Stimulated activated CD8-positive, alpha-beta memory T cell treated with anti-CD3 and anti-CD28 coated beads, Interleukin-12 subunit alpha, Interleukin-12 subunit beta, amount 100 ng/mL, for 24 hours (primary cell): ENCODE results near the gene USP24.

Experiments used
- DNase-seq: peaks from one replicate; pipeline ENCODE4 v3.0.0-alpha.2; 2020; ENCODE audit errors: extremely low read depth

Gene USP24, protein sequence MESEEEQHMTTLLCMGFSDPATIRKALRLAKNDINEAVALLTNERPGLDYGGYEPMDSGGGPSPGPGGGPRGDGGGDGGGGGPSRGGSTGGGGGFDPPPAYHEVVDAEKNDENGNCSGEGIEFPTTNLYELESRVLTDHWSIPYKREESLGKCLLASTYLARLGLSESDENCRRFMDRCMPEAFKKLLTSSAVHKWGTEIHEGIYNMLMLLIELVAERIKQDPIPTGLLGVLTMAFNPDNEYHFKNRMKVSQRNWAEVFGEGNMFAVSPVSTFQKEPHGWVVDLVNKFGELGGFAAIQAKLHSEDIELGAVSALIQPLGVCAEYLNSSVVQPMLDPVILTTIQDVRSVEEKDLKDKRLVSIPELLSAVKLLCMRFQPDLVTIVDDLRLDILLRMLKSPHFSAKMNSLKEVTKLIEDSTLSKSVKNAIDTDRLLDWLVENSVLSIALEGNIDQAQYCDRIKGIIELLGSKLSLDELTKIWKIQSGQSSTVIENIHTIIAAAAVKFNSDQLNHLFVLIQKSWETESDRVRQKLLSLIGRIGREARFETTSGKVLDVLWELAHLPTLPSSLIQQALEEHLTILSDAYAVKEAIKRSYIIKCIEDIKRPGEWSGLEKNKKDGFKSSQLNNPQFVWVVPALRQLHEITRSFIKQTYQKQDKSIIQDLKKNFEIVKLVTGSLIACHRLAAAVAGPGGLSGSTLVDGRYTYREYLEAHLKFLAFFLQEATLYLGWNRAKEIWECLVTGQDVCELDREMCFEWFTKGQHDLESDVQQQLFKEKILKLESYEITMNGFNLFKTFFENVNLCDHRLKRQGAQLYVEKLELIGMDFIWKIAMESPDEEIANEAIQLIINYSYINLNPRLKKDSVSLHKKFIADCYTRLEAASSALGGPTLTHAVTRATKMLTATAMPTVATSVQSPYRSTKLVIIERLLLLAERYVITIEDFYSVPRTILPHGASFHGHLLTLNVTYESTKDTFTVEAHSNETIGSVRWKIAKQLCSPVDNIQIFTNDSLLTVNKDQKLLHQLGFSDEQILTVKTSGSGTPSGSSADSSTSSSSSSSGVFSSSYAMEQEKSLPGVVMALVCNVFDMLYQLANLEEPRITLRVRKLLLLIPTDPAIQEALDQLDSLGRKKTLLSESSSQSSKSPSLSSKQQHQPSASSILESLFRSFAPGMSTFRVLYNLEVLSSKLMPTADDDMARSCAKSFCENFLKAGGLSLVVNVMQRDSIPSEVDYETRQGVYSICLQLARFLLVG (N-terminal part only)

DNA sequence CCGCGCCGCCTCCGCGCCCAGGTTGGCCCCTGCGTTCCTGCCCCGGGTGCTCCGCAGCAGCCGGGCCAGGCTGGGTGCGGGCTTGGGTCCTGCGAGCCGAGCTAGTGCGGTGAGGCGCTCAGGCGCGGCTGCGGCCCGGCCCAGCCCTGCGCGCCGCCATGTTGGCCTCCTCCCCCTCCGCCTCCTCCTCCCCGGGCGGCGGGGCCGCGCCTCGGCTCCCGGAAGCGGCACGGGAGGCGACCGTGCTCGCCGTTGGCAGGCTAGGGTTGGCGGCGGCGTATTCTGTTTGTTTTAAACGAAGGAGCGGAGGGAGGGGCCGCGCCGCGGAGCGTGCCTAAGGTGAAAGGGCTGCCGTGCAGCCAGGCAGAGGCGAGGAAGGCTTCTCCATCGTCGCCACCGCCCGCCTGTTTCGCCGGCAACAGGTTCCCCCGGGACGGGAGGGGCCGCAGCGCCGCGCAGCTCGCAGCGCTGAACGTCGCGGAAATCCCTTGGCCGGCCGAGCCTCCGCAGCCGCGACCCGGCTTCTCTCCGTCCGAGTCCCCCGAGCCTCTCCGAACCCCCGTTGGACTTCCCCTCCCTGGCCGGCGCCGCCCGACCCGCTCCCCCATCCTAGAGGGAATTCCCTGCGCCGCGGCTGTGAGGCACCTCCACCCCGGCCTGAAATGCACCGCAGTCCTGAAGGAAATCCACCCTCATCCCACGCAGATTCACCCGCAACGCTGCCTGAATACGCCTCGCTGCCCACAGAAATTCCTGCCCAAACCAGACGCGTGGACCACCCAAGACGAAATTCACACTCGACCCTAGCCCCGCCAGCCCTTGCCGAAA, at the start of gene USP24:
TSS of gene USP24 (minus strand) at position 171 of the 828 bp plus-strand sequence. CDS start 251 bp downstream, outside the sequence.
- peak; percentile 51 for DNase-seq

DNA sequence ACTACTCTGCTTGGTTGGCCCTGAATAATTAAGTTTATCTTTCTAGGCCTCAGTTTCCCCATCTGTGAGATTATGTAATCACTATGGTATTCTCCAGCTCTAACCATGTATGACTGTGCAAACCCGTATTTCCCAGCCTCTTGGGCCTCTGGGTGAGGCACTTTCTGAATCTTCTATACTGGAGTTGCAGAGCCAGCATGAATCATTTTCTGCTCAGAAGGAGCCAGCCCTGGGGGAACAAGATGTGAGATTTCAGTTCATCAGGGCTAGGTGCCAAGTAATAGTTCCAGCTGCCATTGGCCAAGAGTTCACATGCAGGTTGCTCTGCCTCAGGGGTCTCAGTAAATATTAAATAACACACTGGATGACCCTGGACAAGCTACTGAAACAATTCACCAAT, 47.7 kb upstream of the USP24 start:
- DNase-seq, result no peak

DNA sequence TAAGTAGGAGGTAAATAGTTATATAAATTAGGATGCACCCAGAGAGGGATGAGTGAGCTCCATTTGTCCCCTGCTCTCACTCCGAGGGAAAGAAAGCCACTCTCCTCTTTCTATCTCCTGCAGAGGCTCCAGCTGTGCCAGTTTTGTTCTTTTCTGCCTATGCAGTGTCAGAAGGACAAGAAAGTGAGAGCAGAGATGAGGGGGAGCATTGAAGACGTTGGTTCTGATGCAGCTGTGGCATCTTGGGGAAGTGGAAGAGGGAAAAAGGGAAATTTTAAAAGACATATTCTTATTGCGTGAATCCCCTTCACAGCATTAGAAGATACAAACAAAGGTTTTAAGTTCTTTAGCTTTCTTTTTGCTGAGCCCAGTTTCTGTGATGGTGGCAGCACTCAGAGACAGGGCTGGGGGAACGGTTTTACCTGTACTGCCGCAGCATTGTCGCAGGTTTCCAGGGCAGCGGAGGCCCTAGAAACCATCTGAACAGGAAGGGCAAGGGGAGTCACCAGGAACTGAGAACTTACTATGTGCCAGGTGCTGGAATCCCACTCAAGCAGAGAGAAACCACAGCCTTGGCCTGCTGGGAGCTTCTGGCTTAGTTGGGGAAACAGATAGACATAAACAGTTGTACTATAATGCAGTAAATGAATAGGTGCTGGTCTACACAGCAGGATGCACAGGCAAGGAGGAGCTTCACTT, 44.9 kb upstream of the USP24 start:
- DNase-seq, result no peak

DNA sequence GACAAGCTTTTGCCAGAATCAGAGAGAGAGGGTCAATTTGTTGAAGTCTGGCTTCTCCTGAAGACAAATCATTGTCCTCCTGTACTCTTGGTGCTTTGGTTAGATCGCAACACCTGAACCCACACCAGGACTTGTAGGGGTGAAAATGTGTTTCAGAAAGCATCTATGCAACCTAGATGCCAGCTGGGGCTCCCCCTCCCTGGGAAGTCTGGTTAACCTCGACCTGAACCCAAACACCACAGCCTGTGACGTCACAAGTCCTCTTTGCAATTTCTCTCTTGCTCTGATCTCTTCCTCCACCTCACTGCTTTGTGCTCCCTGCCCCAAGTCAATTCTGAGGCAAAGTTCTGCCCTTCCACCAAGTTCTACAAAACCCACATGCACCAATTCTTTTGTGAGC, 42.8 kb upstream of the USP24 start:
- DNase-seq, result no peak

DNA sequence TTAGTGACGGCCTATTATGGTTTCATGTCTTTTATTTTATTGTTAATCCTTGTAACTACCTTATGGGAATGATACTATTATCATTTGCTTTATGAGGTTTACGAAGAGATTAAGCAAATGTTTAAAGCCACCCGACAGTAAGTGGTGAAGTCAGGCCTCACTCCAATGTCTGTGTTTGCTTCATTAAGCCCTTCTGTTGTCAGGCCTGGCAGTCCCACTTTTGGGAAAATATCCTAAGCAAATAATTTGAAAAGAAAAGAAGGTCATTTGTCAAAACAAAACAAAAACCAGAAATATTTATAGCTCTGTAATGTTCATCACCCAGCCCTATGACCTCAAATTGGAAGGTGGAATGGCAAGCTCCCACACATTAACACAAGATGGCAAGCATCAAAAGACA, 40.7 kb upstream of the USP24 start:
- DNase-seq, result no peak

DNA sequence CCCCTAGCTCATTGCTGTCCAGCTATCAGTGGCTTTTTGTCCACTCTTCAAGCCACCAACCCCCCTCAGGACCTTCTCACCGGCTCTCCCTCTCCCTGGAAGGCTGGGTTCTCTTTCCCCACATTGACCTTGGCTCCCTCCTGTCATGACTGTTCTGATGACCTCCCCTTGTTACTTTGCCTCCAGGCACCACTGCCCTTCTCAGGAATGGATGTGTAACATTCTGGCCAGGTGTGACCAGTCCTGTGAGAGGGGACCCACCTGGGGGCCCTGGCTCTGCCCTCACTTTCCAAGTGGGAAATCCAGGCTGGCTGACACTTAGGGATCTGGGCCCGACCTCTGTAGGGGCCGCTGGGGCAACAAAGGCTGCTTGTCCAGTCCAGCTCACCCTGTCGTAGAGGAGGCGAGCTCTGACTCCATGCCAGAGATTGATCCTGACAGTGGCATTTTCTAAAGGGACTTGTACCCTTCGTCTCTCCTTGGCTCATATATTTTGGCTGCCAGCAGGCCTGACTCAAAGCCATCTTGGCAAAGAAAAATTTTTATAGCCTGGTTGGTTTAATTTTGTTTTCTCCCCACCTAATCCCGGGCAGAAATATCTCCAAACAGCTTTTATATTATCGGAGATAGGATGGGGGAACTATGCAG, 37.9 kb upstream of the USP24 start:
- DNase-seq, result no peak

DNA sequence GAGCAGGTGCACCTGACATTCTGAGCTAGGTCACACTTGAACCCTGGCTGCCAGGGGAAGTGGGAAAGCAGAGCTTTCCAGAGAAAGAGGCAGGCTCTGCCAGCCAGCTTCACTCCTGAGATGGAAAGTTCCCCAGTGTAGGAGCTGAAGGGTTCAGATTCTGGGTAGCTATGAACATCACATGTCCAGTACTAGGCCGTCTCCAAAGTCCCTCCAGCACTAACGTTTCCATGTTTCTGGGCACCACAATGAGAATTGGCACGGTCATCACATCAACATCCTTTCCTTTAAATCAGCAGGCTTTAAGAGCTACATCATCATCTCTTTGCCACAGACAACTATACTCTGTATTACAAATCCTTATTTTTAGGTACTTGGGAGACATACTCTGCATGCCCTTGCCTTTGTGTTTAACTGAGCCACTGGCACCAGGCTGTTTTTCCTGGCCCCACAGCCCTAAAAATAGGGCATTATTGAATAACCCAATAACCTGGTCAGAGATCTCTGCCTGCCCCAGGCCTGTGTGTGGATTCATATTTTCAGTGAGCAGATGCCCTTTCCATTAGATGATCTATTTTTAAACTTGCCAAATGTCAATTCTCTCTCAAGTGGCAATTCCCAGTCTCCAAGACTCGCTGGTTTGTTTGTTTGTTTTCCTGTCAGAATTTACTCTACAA, 35.4 kb upstream of the USP24 start:
- no peak for DNase-seq

DNA sequence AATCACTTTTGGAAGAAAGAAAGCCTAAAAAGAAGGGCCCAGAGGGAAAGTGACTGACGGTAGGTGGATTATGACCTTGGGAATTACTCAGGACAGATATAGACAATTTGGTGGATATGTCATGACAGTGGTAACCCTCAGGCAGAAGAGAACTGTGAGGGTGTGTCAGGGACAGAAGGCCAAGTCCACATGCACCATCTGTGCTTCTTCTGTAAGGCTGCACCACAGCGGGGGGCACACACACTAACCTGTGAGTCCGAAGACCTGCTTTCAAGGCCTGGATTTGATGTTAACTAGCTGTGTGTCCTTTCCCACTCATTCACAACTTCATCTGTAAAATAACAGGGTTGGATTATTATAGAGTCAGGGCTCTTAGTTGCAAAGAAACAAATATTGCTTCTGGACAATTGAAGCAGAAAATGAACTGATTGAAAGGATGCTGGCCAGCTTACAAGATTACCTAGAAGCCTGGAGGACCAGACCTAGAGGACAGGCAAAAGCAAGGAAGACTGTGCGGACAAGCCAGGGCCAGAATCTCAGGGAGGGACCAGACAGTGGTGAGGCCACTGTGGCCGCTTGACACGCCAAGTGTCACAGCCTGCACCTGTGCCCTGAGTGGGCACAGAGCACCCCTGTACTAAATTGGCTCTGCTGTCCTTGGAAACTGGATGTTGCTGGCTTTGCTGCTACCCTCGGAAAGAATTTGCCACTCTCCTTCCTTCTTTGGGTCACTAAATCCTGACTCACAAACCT, 34.7 kb upstream of the USP24 start:
- no peak for DNase-seq

DNA sequence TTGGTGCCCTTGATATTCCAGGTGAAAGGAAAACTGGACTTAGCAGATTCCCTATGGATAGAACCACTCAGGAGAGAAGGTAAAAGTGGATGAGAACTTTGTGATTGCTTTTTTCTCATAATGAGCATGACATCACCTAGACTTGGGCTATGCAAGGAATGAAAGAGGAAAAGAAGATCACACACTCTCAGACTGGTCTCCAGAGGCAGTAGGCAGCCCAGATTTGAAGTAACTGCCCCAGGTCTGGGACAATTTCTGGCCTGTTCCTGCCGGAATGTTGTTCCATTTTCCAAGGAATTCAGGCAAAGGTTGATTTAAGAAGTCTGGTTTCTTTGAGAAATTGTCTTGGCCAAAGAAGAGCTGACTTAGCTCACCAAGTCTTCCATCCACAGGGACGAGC, 31.7 kb upstream of the USP24 start:
- DNase-seq, result no peak

DNA sequence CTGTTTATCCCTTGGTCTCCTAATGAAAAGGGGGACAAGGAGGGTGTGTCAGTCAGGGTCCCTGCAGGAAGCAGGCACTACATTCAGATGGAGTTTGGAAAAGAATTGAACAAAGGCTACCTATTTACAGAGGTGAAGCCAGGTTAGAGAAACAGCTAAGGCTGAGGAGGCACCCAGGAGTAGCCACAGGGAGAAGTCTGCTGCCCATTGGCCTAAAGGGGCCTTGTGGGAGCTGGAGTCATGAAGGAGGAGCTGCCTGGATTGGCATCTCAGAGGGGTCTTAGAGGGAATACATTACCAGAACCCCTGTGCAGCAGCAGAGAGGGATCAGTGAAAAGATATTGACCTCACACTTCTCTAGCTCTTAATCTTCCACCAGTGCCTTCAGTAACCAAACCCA, 31.2 kb upstream of the USP24 start:
- no peak for DNase-seq

DNA sequence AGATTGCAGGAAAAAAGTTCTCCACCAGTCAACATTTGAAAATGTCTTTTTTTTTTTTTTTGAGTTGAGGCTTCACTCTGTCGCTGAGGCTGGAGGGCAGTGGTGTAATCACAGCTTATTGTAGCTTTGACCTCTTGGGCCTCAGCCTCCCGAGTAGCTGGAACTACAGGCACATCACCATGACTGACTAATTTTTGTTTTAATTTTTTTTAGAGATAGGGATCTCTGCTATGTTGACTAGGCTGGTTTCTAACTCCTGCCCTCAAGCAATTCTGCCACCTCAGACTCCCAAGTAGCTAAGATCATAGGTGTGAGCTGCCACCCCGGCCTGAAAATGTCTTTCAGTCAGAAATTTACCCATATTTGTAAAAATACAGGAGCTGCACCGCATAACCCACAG, 30.6 kb upstream of the USP24 start:
- DNase-seq, result no peak

DNA sequence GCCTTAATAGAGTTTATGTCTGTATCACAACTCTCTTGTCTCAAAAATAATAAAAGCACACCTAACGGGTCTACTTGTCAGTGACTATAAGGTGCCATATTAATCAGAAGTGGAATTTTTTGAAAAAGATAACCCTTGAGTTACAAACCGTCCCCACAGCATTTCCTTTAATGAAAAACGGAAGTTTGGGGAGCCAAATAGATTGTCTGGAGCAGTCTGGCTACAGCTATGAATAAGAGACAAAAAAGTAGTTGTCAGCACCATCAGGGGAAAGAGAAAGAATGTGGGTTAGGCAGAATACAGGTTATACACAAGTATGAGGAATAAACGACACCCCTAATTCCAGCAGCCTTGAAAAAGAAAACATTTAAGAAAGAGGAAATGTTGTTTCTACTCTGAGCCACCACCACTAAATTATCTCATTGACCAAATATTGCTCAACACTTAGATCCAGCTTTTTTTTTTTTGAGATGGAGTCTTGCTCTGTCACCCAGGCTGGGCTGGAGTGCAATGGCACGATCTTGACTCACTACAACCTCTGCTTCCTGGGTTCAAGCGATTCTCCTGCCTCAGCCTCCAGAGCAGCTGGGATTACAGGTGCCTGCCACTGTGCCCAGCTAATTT, 29.4 kb upstream of the USP24 start:
- no peak for DNase-seq

DNA sequence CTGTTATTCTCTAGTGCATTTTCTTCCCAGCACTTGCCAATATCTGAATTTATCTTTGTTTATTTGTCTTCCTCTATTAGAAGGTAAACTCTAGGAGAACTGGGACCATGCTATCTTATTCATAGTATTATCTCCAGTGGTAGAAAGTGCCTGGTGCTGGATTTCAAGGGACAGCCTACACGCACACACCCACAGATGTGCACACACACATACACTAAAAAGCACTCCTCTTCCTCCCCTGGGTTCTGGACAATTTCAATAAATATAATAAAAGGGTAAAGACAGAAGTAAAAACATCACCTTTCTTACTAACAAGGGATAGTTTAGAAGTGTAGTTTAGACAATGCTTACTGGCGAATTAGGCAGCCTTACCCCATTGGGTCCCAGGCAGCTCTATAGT, 28.5 kb upstream of the USP24 start:
- no peak for DNase-seq

DNA sequence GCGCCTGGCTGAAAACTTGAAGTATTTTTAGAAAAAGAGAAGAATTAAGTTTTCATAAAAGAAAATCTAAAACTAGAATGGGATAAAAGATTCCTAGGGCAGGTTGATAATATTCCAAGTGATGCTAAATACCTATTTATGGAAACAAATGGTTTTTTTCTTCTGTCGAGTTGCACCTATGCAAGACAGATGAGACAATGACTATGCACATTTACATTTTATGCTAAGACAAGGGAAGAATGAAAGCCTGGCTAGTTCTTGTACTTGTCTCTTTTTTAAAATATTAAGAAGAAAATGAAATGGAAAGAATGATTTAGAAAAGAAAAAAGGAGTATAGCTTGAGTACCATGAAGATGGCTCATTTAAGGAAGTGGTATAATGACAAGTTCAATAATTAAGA, 24.4 kb upstream of the USP24 start:
- no peak for DNase-seq

DNA sequence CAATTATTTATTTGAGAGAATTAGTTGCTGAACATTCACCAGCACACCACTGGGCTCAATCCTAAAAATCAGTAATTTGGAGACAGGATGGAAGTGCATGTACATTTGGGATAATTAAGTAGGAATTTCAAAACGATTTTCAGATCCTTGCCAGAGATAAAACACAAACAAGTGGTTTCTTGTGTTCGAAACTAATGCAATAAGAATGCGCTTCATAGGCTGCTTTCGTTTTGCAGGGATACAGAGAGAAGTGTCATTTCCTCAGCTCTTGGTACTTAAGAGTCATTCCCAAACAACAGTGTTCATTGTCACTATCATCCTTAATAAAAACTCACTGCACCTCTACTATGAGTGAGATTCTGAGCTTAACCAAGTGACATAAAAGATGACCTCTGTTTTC, 20.6 kb upstream of the USP24 start:
- no peak for DNase-seq

DNA sequence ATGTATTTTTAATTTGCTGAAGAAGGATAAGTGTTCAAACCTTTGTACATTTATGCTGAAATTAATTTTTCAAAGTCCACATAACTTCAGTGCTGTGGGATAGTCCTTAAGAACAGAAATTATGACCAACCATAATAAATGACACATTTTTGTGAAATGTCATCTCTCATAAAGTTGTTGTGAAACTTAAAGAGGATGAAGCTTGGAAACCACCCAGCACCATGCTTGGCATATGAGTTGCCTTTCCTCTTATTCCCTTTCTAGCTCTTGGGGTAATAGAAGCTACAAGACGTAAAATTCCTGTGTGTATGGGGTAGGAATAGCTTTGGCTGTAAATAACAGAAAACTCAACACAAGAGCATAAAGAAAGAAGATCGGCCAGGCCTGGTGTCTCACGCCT, 18.9 kb upstream of the USP24 start:
- no peak for DNase-seq

DNA sequence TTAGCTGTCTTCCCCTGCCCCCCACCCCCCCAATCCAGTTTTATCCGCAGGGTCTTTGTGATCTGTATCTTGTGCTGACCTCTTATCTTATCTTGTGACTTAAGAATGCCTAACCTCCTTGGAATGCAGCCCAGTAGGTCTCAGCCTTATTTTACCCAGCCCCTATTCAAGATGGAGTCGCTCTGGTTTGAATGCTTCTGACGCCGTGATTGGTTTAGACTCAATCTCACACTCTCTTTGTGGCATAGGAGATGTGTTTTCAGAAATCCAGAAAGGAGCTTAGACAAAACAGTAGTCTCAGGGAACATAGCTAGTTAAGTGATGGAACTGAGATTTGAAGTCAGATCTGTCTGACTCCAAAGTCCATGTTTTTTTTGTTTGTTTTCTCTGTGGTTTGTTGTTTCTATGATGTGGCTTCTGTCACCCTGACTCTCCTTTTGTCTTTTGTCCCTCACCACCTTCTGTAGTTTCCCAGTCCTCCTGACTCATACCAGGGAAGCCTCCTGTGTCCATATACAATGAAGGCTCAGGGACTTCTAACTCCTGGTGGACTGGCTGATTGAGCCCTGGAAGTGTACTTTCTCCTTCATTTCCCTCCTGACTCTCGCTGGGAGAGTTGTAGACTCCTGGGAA, 18.1 kb upstream of the USP24 start:
- no peak for DNase-seq
